ENCODE measurements around the gene ZNF784. TPM values are rescaled to one million over a fixed set of nuclear protein-coding genes. Genes with fewer than 3 reads are reported as not detected.

ZNF784 gene
- total and polyA plus RNA-seq, 2 of the 8 experiments (the other 6 are each of a cell fraction or from before 2014, with no cell fraction given) = 6.5 to 8.0 TPM

DNA sequence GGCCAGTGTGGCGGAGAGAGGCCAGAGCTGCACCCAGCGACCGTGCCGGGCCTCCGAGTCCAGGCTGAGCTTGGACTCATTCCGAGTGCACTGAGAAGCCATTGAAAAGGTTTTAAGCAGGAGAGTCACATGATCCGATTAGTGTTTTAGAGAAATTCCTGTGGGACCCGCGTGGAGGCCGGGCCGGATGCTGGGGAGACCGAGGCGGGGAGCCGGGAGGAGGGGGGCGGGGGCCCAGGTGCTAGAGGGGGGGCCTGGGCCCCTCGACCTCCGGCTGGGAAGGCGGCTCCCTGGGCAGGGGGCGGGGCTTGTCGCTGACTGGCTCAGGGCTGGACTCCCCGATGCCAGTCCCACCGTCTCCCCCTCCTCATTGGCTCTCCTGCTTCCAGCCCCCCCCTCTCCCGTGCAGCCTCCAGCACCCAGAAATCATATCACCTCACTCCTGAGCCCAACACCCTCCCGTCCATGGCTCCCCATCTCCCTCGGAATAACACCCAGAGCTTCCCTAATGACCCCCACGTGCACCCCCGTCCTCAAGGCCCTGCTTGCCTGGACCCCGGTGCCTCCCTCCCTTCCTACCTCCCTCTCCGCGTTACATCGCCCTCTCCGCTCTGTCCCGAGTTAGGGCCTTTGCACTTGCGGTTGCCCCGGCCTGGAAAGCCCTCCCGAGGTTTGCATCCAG is 38.6 kb downstream of the ZNF784 start:
- CTCF ChIA-PET (ENCODE audit: partially characterized antibody) = interaction anchor here (0.6 to 2.3 kb wide), 3 partner anchors 20 to 1733 kb away, joined by 3 to 8 read pairs (median 8); partner anchors contain the start of gene ZNF865
- Histone ChIP-seq H3K56ac (replicated peaks; ENCODE audit: insufficient read length, low read depth, low read length) (peak overlapping the region; percentile 2), H4K5ac (ENCODE audit: insufficient read length, low read depth, low read length) (peak overlapping the region; percentile 57), H3K9me3 (ENCODE audit: insufficient read depth in 2 of 2, low read depth in 1 of 2, low read length in 1 of 2) (no peaks in the 10 kb centered on the region), H3K79me1 (ENCODE audit: low read depth, low read length) (no peaks in the 10 kb centered on the region), H3K9ac (replicated peaks in 1 of 4; ENCODE audit: extremely low read depth in 1 of 4, low read depth in 3 of 4, low read length in 3 of 4) (peak overlapping the region in 3 of 4 experiments; percentile 29 to 53 (median 31); a peak in 5 of 7 replicates), H3K27me3 (replicated peaks in 1 of 4; ENCODE audit: control insufficient read depth in 3 of 4, extremely low read depth in 1 of 4, insufficient read depth in 3 of 4, low read length in 3 of 4) (no peaks in the 10 kb centered on the region; a peak in 1 of 7 replicates), H3K4me3 (ENCODE audit: extremely low read depth in 1 of 4, insufficient read depth in 2 of 4, low read depth in 3 of 4, low read length in 4 of 4) (peak overlapping the region; percentile 35 to 64 (median 56)), H3K23ac (ENCODE audit: insufficient read length) (no peak overlapping the region), H4K20me1 (replicated peaks in 1 of 2; ENCODE audit: control insufficient read depth in 1 of 2, insufficient read depth in 2 of 2, low read length in 2 of 2) (no peaks in the 10 kb centered on the region), H3K36me3 (ENCODE audit: control insufficient read depth in 2 of 4, insufficient read depth in 4 of 4, low read length in 3 of 4) (no peaks in the 10 kb centered on the region), H3K79me2 (ENCODE audit: control insufficient read depth in 1 of 2, insufficient read depth in 2 of 2, low read length in 2 of 2) (no peaks in the 10 kb centered on the region), H2AFZ (ENCODE audit: low read length) (peak overlapping the region; percentile 26; the same call in 1 of the 2 replicates), H2BK5ac (ENCODE audit: low read depth, low read length) (peak overlapping the region; percentile 60; the same call in 1 of the 2 replicates), H3K4me1 (replicated peaks in 1 of 4; ENCODE audit: control insufficient read depth in 3 of 4, insufficient read depth in 4 of 4, low read length in 3 of 4) (peaks cover 0 to 8% (median 3%) of the 10 kb centered on the region in 4 experiments; a peak in 5 of 7 replicates), H4K8ac (ENCODE audit: extremely low read depth, insufficient read depth, low read length) (peak overlapping the region; percentile 60; the same call in 1 of the 2 replicates), H2BK15ac (ENCODE audit: low read length) (no peak overlapping the region), H3K4me2 (ENCODE audit: insufficient read depth in 1 of 2, low read depth in 2 of 2, low read length in 2 of 2) (peak overlapping the region; percentile 69 to 73), H2BK12ac (ENCODE audit: low read depth, low read length) (peak overlapping the region; percentile 80; the same call in 1 of the 2 replicates), H3K4ac (replicated peaks; ENCODE audit: insufficient read length, low read depth, low read length) (peak overlapping the region; percentile 87), H2BK120ac (replicated peaks; ENCODE audit: low read depth, low read length) (peak overlapping the region; percentile 43), H3K23me2 (ENCODE audit: low read depth, low read length) (peaks cover 11% of the 10 kb centered on the region), H4K91ac (replicated peaks; ENCODE audit: insufficient read length, low read length) (peak overlapping the region; percentile 96), H2BK20ac (ENCODE audit: low read length) (peak overlapping the region; percentile 80; the same call in 1 of the 2 replicates), H3K18ac (ENCODE audit: extremely low read depth, low read length) (peak overlapping the region; percentile 83), H2AK5ac (ENCODE audit: low read depth, low read length) (no peak overlapping the region), H3K14ac (ENCODE audit: insufficient read length) (peak overlapping the region; percentile 68), H3K27ac (ENCODE audit: low read depth, low read length) (no peak overlapping the region)
- FAIRE-seq = no peak
- 13% methylated on average over 26 of the region's 36 CpGs; no CpG with 5 or more reads in 1 of the 2 experiments for WGBS, 2 experiments (ENCODE audit: extremely low coverage in 1 of 2, insufficient coverage in 1 of 2, insufficient read length in 1 of 2, insufficient replicate concordance in 2 of 2, low coverage in 1 of 2, low lambda C conversion rate in 2 of 2, missing lambda C conversion rate in 1 of 2)
- POLR2A ChIA-PET (ENCODE audit: partially characterized antibody) = interaction anchor here (0.6 to 5.5 kb wide), 4 partner anchors 13 to 327 kb away, joined by 4 to 42 read pairs (median 8); partner anchors contain the start of genes FIZ1, ZNF524 and ZNF784
- peak in 1 of 2 experiments; percentile 92 for DNase-seq (ENCODE audit: low read depth in 1 of 2, low spot score in 2 of 2)
- TF ChIP-seq, protein P1, sequence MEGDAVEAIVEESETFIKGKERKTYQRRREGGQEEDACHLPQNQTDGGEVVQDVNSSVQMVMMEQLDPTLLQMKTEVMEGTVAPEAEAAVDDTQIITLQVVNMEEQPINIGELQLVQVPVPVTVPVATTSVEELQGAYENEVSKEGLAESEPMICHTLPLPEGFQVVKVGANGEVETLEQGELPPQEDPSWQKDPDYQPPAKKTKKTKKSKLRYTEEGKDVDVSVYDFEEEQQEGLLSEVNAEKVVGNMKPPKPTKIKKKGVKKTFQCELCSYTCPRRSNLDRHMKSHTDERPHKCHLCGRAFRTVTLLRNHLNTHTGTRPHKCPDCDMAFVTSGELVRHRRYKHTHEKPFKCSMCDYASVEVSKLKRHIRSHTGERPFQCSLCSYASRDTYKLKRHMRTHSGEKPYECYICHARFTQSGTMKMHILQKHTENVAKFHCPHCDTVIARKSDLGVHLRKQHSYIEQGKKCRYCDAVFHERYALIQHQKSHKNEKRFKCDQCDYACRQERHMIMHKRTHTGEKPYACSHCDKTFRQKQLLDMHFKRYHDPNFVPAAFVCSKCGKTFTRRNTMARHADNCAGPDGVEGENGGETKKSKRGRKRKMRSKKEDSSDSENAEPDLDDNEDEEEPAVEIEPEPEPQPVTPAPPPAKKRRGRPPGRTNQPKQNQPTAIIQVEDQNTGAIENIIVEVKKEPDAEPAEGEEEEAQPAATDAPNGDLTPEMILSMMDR (IDR thresholded peaks at IDR 0.05; ENCODE audit: control extremely low read depth in 1 of 3, insufficient read depth in 1 of 3, low read depth in 1 of 3, low read length in 3 of 3) = no peak
- TF ChIP-seq RNF2 (IDR thresholded peaks at IDR 0.05; ENCODE audit: borderline replicate concordance, low read depth, low read length, missing control alignments, poor library complexity, severe bottlenecking) (no peak), KDM4A (IDR thresholded peaks at IDR 0.05; ENCODE audit: low read depth, low read length, severe bottlenecking) (peak; percentile 44), SP1 (IDR thresholded peaks at IDR 0.05; ENCODE audit: low read depth, low read length) (peak; percentile 84), PHF8 (conservative IDR thresholded peaks at IDR 0.05; ENCODE audit: low read depth, low read length) (0 out of 2 replicates have a peak, but pooled peaks have one; percentile 13), SP2 (IDR thresholded peaks at IDR 0.05; ENCODE audit: low read length) (0 out of 2 replicates have a peak, but pooled peaks have one; percentile 9)
- TF ChIP-seq, protein P2, sequence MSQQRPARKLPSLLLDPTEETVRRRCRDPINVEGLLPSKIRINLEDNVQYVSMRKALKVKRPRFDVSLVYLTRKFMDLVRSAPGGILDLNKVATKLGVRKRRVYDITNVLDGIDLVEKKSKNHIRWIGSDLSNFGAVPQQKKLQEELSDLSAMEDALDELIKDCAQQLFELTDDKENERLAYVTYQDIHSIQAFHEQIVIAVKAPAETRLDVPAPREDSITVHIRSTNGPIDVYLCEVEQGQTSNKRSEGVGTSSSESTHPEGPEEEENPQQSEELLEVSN (IDR thresholded peaks at IDR 0.05) = no peak
